GM18951 (cell line): ENCODE measurements around the gene TNIK.

Experiments
- POLR2A ChIP-seq: IDR thresholded peaks from 4 replicates; pipeline ENCODE4 v1.6.1; 2011; ENCODE audit warnings: mild to moderate bottlenecking; ENCODE audit not compliant: insufficient read length, insufficient read depth; ENCODE audit errors: extremely low read depth
- in situ Hi-C: fragments of 300-500 bp; cut with MboI; formaldehyde crosslinking; loops from one replicate; pipeline ENCODE4 v1.12.0; 2022; ENCODE audit warnings: low sequenced_read_pairs, mixed read lengths, inconsistent platforms; ENCODE audit not compliant: unreplicated experiment

TNIK gene

GRCh38 chr3:171155122-171155700, 305.0 kb downstream of the TNIK start:
- no peak for TF ChIP-seq POLR2A
- in situ Hi-C loops, result no loop called here

- TF ChIP-seq POLR2A, result no peak
- in situ Hi-C loops, result no loop called here
Measured at GRCh38 chr3:171150945-171151344, 309.3 kb downstream of the TNIK start.

GRCh38 chr3:171149526-171150116, 310.6 kb downstream of the TNIK start:
- no peak for TF ChIP-seq POLR2A
- in situ Hi-C loops, result no loop called here

GRCh38 chr3:171145798-171146197, 314.4 kb downstream of the TNIK start:
- in situ Hi-C loops, result no loop called here
- no peak for TF ChIP-seq POLR2A

GRCh38 chr3:171142985-171143384, 317.2 kb downstream of the TNIK start:
- in situ Hi-C loops, result no loop called here
- TF ChIP-seq POLR2A, result no peak

- TF ChIP-seq POLR2A, result no peak
- in situ Hi-C loops, result no loop called here
Measured at GRCh38 chr3:171140246-171140645, 320.0 kb downstream of the TNIK start.

- in situ Hi-C loops, result no loop called here
- no peak for TF ChIP-seq POLR2A
Measured at GRCh38 chr3:171138027-171138426, 322.2 kb downstream of the TNIK start.

GRCh38 chr3:171135549-171135948, 324.7 kb downstream of the TNIK start:
- TF ChIP-seq POLR2A, result no peak
- in situ Hi-C loops, result no loop called here

- in situ Hi-C loops, result no loop called here
- no peak for TF ChIP-seq POLR2A
Measured at GRCh38 chr3:171133796-171134569, 326.2 kb downstream of the TNIK start.

GRCh38 chr3:171133337-171133736, 326.9 kb downstream of the TNIK start:
- no peak for TF ChIP-seq POLR2A
- in situ Hi-C loops, result no loop called here

- TF ChIP-seq POLR2A, result no peak
- in situ Hi-C loops, result no loop called here
Measured at GRCh38 chr3:171132873-171133272, 327.3 kb downstream of the TNIK start.

GRCh38 chr3:171129827-171130226, 330.4 kb downstream of the TNIK start:
- TF ChIP-seq POLR2A, result no peak
- in situ Hi-C loops, result no loop called here

GRCh38 chr3:171127611-171128010, 332.6 kb downstream of the TNIK start:
- in situ Hi-C loops, result no loop called here
- TF ChIP-seq POLR2A, result no peak

GRCh38 chr3:171126478-171127209, 333.6 kb downstream of the TNIK start:
- TF ChIP-seq POLR2A, result no peak
- in situ Hi-C loops, result no loop called here

GRCh38 chr3:171125010-171125409, 335.2 kb downstream of the TNIK start:
- no peak for TF ChIP-seq POLR2A
- in situ Hi-C loops, result no loop called here
